HCT116 (cell line): ENCODE measurements around the gene SF3B1. TPM values are rescaled to one million over a fixed set of nuclear protein-coding genes. Genes with fewer than 3 reads are reported as not detected.

Experiments
- ATAC-seq: fragments of 200-7000 bp; cut with Tn5 transposase; 2 replicates; pipeline ENCODE4 v1.9.1; 2020; ENCODE audit warnings: mild to moderate bottlenecking, moderate library complexity
- BruUV-seq: library from RNA; stranded (reverse); fragments of 400-500 nt; replicated peaks from 2 replicates; lab custom pipeline; 2021; lab: Mats Ljungman, UMichigan
- CTCF ChIA-PET: fragments of 300-600 bp; sonication (Branson Sonifier 250); formaldehyde crosslinking; loops from one replicate; lab custom pipeline; 2021; ENCODE audit warnings: antibody characterized with exemption; lab: Charles Lee
- POLR2A ChIA-PET: fragments of 300-600, 350-600 bp; sonication (Branson Sonifier 250); formaldehyde crosslinking; loops from one replicate; lab custom pipeline; 2021; ENCODE audit warnings: antibody characterized with exemption; lab: Charles Lee
- RAD21 ChIA-PET, 2 experiments: fragments of 300-600 bp; sonication (Branson Sonifier 250); formaldehyde crosslinking; loops; one replicate each; lab custom pipeline; 2023; ENCODE audit warnings: low total read pairs in 2 of 2; ENCODE audit not compliant: uncharacterized antibody in 2 of 2, unreplicated experiment in 2 of 2, low non-redundant PET in 1 of 2; lab: Charles Lee
- DNase-seq: peaks from one replicate; pipeline ENCODE4 v3.0.0-alpha.2; 2010; ENCODE audit warnings: low read depth, low spot score
- H2AFZ ChIP-seq: fragments of 200-600 bp; shearing (Covaris generic), sonication (generic); 2 replicates; pipeline ENCODE4 v1.6.1; 2017; ENCODE audit warnings: low read depth, mixed run types, mixed read lengths, antibody characterized with exemption, low read length; ENCODE audit not compliant: poor library complexity, severe bottlenecking
- H3K27ac ChIP-seq: 2 replicates; pipeline ENCODE4 v1.5.1; 2012; ENCODE audit warnings: low read depth, low read length
- H3K27me3 ChIP-seq: fragments of 200-600 bp; sonication (generic); 2 replicates; pipeline ENCODE4 v1.6.1; 2016; ENCODE audit warnings: mixed run types, low read length, mixed read lengths; ENCODE audit not compliant: insufficient read depth
- H3K36me3 ChIP-seq, 2 experiments: fragments of 200-500 bp in 1 of 2; fragments of 200-600 bp in 1 of 2; sonication (Bioruptor generic) in 1 of 2; sonication (generic) in 1 of 2; 2 replicates each; pipeline versions ENCODE4 v1.5.1 to v1.6.1; 2014 to 2016; ENCODE audit warnings: low read length in 2 of 2, inconsistent platforms in 1 of 2, mixed read lengths in 1 of 2, mixed run types in 1 of 2; ENCODE audit not compliant: insufficient read depth in 2 of 2, control insufficient read depth in 1 of 2
- H3K4me1 ChIP-seq, 2 experiments: fragments of 200-600 bp in 1 of 2; sonication (generic) in 1 of 2; 2 replicates each; pipeline versions ENCODE4 v1.5.1 to v1.6.1; 2012 to 2017; ENCODE audit warnings: low read length in 2 of 2, inconsistent platforms in 1 of 2, mild to moderate bottlenecking in 1 of 2, mixed read lengths in 1 of 2, mixed run types in 1 of 2, moderate library complexity in 1 of 2; ENCODE audit not compliant: insufficient read depth in 2 of 2, control insufficient read depth in 1 of 2
- H3K4me2 ChIP-seq: fragments of 200-600 bp; sonication (generic); 2 replicates; pipeline ENCODE4 v1.6.1; 2017; ENCODE audit warnings: mixed run types, low read length, mixed read lengths
- H3K4me3 ChIP-seq, 2 experiments: fragments of 200-600 bp in 1 of 2; sonication (generic) in 1 of 2; replicated peaks in 1 of 2; 2 replicates each; pipeline ENCODE4 v1.5.1; 2011 to 2016; ENCODE audit warnings: low read length in 2 of 2, control low read depth in 1 of 2, low read depth in 1 of 2, mild to moderate bottlenecking in 1 of 2, mixed read lengths in 1 of 2, mixed run types in 1 of 2
- H3K79me2 ChIP-seq: fragments of 200-600 bp; sonication (generic); 2 replicates; pipeline ENCODE4 v1.6.1; 2017; ENCODE audit warnings: mild to moderate bottlenecking, mixed run types, low read length, moderate library complexity, mixed read lengths; ENCODE audit not compliant: insufficient read depth
- H3K9ac ChIP-seq: fragments of 200-600 bp; sonication (generic); 2 replicates; pipeline ENCODE4 v1.6.1; 2016; ENCODE audit warnings: low read length, mixed read lengths
- H3K9me2 ChIP-seq: fragments of 200-600 bp; sonication (generic), shearing (Covaris generic); 2 replicates; pipeline ENCODE4 v1.6.1; 2017; ENCODE audit warnings: mixed run types, mild to moderate bottlenecking, moderate library complexity; ENCODE audit not compliant: insufficient read depth
- H3K9me3 ChIP-seq, 2 experiments: fragments of 200-500 bp in 1 of 2; fragments of 200-600 bp in 1 of 2; sonication (Bioruptor generic) in 1 of 2; sonication (generic) in 1 of 2; 2 replicates each; pipeline ENCODE4 v1.6.1; 2014 to 2017; ENCODE audit warnings: low read length in 2 of 2, mixed read lengths in 2 of 2, inconsistent platforms in 1 of 2, low read depth in 1 of 2, mild to moderate bottlenecking in 1 of 2, mixed run types in 1 of 2, moderate library complexity in 1 of 2; ENCODE audit not compliant: control insufficient read depth in 1 of 2, insufficient read depth in 1 of 2
- H4K20me1 ChIP-seq: fragments of 200-600 bp; sonication (generic), shearing (Covaris generic); 2 replicates; pipeline ENCODE4 v1.6.1; 2017; ENCODE audit warnings: mixed run types, mild to moderate bottlenecking, moderate library complexity; ENCODE audit not compliant: insufficient read depth
- ATF3 ChIP-seq: IDR thresholded peaks from 2 replicates; pipeline ENCODE4 v1.6.1; 2012
- EGR1 ChIP-seq: IDR thresholded peaks from 2 replicates; pipeline ENCODE4 v1.6.1; 2012; ENCODE audit warnings: low read depth
- EZH2 ChIP-seq: fragments of 200-600 bp; sonication (generic); IDR thresholded peaks from 2 replicates; pipeline ENCODE4 v1.6.1; 2017; ENCODE audit warnings: antibody characterized with exemption, mixed run types
- FOSL1 ChIP-seq: IDR thresholded peaks from 2 replicates; pipeline ENCODE4 v1.6.1; 2012; ENCODE audit warnings: low read depth
- JUND ChIP-seq: IDR thresholded peaks from 2 replicates; pipeline ENCODE4 v1.6.1; 2012
- MAX ChIP-seq: IDR thresholded peaks from 2 replicates; pipeline ENCODE4 v1.6.1; 2012
- TCF7L2 ChIP-seq: IDR thresholded peaks from 2 replicates; pipeline ENCODE4 v1.7.0; 2011; ENCODE audit warnings: borderline replicate concordance, inconsistent platforms; ENCODE audit not compliant: insufficient read depth, insufficient read length; ENCODE audit errors: extremely low read depth
- YY1 ChIP-seq: IDR thresholded peaks from 2 replicates; pipeline ENCODE4 v1.6.1; 2011; ENCODE audit warnings: low read length, low read depth, moderate library complexity, mild to moderate bottlenecking; ENCODE audit not compliant: insufficient replicate concordance; ENCODE audit errors: extremely low read depth
- ZBTB33 ChIP-seq: IDR thresholded peaks from 2 replicates; pipeline ENCODE4 v1.6.1; 2011; ENCODE audit warnings: mild to moderate bottlenecking, low read length, moderate library complexity; ENCODE audit not compliant: insufficient replicate concordance; ENCODE audit errors: extremely low read depth
- intact Hi-C: fragments of 100-400 bp; cut with micrococcal nuclease; formaldehyde crosslinking; loops from 2 replicates; pipeline ENCODE4 v1.10.0; 2022
- total RNA-seq: library from RNA; stranded (reverse); gene quantifications from one replicate; pipeline ENCODE4 v1.2.1, GENCODE V29; 2021; ENCODE audit not compliant: unreplicated experiment
- TF ChIP-seq, protein P1 (sequence below), 3 experiments: fragments of 200-600 bp in 1 of 3; sonication (generic) in 1 of 3; IDR thresholded peaks in 2 of 3; conservative IDR thresholded peaks in 1 of 3; 2 replicates each; pipeline ENCODE4 v1.5.1; 2012 to 2017; ENCODE audit warnings: low read depth in 2 of 3, low read length in 2 of 3, antibody characterized with exemption in 1 of 3, borderline replicate concordance in 1 of 3, control low read depth in 1 of 3, mild to moderate bottlenecking in 1 of 3, mixed read lengths in 1 of 3, mixed run types in 1 of 3, moderate library complexity in 1 of 3; ENCODE audit not compliant: insufficient read depth in 1 of 3

SF3B1 gene
- total RNA-seq, 1 experiment from 2014 or later, result 282 TPM

DNA sequence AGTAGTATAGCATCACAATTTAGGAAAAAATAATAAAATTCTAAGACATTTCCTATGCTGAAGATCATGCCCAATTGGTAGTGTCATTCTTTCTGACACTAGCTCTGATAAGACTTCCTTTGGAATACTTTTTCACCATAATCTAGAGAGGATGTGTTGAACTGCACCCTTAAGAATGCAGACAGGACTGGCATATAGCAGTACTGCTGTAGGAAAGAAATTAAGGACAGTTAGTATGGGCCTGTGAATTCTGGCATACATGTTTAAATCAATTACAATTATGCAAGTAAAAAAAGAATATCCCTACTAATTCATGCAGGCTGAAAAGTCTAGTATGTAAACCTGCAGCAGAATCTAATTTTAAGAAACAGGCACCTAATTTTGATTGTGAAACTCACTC is 15.4 kb downstream of the SF3B1 start:
- H3K9ac ChIP-seq, result no peak overlapping the region
- ATAC-seq (no peak), DNase-seq (no peak)
- ChIA-PET POLR2A (no interaction called here), CTCF (no interaction called here)
- peaks cover 26% of the 10 kb centered on the region for H4K20me1 ChIP-seq
- H3K4me2 ChIP-seq, result no peak overlapping the region
- no peaks in the 10 kb centered on the region for H3K9me2 ChIP-seq
- no peak overlapping the region for H2AFZ ChIP-seq
- no peaks in the 10 kb centered on the region for H3K27me3 ChIP-seq
- TF ChIP-seq TCF7L2 (no peak), MAX (no peak), JUND (no peak), EGR1 (no peak), EZH2 (no peak), ATF3 (no peak), YY1 (no peak), ZBTB33 (no peak), FOSL1 (no peak)
- TF ChIP-seq, protein P1, sequence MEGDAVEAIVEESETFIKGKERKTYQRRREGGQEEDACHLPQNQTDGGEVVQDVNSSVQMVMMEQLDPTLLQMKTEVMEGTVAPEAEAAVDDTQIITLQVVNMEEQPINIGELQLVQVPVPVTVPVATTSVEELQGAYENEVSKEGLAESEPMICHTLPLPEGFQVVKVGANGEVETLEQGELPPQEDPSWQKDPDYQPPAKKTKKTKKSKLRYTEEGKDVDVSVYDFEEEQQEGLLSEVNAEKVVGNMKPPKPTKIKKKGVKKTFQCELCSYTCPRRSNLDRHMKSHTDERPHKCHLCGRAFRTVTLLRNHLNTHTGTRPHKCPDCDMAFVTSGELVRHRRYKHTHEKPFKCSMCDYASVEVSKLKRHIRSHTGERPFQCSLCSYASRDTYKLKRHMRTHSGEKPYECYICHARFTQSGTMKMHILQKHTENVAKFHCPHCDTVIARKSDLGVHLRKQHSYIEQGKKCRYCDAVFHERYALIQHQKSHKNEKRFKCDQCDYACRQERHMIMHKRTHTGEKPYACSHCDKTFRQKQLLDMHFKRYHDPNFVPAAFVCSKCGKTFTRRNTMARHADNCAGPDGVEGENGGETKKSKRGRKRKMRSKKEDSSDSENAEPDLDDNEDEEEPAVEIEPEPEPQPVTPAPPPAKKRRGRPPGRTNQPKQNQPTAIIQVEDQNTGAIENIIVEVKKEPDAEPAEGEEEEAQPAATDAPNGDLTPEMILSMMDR (IDR thresholded peaks at IDR 0.05 in 2 of 3, conservative IDR thresholded peaks at IDR 0.05 in 1 of 3; ENCODE audit: borderline replicate concordance in 1 of 3, insufficient read depth in 1 of 3, low read depth in 2 of 3, low read length in 2 of 3), result no peak
- TF ChIP-seq, all 23 proteins: peak for 0
- Histone ChIP-seq H3K4me3 (no peak overlapping the region), H3K4me1 (no peaks in the 10 kb centered on the region), H3K36me3 (peaks cover 57 to 60% of the 10 kb centered on the region in 2 experiments), H3K79me2 (peaks cover 98% of the 10 kb centered on the region), H3K27ac (no peak overlapping the region), H3K9me3 (no peaks in the 10 kb centered on the region)
- RAD21 ChIA-PET, result no interaction called here
- BruUV-seq, result no TSS peak
- intact Hi-C loops, result loop anchor here (2.0 to 10.0 kb wide), 2 partner anchors 15 to 355 kb away; no protein-coding TSS in a partner anchor
